Left hindlimb (tissue), 1 donor: ENCODE measurements around the gene RNF144A.
"Not testable (repeated sequence)": the region's sequence is repeated elsewhere in the genome, so short reads cannot be mapped to it uniquely, and the experiment has no call there.

Experiments used
- DNase-seq: peaks from one replicate; pipeline ENCODE4 v3.0.0-alpha.2; 2018

The RNF144A gene

DNA sequence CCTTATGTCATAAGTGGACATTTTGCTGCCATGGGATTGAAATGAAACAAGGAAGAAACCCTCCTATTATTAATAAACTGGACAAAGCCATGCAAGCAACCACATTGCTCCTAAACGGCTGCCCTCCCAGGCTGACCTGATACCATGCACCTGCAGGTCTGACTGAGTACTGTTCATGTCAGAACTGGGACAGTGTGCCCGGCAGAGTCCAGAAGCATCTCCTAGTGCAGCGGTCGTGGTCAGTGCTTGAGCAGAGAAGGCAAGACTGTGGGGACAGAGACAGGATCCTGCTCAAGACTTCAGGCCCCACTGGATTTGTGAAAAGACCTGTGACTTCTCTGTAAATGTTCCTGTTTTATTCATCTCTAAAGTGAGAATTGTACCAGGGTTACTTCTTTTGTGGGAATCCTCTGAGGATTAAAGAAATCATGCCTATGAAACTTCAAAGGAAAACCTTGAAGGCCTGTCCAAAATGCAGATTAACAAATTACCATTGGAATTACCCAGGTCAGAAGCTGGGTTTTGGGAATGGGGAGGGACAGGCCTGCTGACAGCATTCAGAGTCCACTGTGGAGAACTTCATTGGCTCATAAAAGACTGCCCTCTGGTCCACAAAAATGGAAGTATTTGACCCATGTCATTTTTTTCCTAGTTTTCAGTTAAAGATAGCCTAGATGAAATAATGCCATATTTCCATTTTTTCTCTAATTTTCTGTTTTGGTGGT is 13.9 kb downstream of the RNF144A start:
- DNase-seq: no peak

- DNase-seq: no peak
These were observed 14.5 kb downstream of the RNF144A start for GRCh38 chr2:6931753-6932152.

DNA sequence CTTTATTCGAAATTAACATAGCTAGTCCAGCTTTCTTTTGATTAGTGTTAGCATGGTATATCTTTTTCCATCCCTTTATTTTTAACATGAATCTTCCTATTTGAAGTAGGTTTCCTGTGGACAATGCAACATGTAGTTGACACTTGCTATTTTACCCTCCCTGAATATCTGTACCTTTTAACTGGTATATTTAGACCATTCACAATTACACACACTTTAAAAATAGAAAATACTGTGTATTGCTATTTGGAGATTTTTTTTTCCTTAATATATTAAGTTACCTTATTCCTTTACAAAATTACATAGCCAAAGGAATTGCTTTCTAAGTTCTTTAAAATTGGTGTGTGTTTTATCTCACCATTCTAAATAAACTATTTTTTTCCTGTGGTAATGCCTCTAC is 15.0 kb downstream of the RNF144A start:
- no peak for DNase-seq

GRCh38 chr2:6932828-6933227 is 15.6 kb downstream of the RNF144A start:
- no peak for DNase-seq

DNA sequence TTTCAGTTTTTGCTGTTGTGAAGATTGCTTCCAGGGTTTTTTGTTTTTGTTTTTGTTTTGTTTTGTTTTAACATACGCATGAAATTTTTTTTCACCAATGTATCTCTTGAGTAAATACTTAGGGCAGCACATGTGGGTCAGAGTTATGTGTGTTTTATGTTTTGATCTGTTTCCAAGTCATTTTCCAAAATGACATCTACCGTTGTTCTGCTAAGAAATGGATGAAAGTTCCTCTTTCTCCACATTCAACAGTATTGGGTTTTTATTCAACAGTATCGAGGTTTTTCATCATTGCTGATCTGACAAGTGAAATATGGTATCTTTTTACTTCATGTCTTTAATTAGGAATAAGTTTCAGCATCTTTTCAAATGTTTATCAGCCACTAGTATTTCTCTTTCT is 16.7 kb downstream of the RNF144A start:
- DNase-seq: no peak

- no peak for DNase-seq
These were observed 17.1 kb downstream of the RNF144A start for GRCh38 chr2:6934345-6934744.

DNA sequence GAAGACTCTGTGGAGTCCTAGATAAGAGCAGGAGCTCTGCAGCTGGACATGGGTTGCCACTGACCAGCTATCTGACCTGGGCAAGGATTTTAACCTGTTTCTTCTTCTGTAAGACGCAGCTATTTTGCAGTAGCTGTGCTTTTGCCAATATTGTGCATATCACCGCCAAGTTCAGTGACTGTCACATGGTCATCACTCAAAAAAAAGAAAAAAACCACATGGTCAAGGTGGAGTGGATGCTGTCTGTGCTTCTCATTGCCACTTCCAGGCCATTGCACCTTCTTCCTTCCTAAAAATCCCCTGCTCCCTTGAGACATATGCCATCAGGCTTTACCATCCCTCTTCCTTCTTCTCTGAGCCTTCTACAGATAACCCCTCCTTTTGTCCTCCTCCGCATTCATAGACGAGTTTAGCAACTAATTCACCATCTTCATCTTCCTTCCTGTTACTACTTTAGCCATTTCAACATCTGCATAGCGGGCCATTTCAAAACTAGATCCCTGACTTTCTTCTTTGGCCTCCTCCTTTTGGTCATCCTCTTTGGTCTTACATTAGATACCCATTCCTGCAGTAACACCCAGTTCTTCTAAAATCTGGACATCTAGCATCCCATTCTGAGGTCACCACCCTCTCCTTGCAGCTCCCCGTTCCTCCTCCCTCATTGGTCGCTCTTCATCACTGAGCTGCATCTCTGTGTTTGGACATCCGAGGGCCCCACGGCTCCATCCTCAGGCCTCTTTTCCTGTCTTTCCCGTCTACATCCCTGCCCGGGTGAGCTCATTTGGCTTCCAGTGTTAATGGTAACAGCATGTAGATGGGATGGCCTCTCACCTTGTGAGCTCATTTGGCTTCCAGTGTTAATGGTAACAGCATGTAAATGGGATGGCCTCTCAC is 17.8 kb downstream of the RNF144A start:
- DNase-seq: no peak

GRCh38 chr2:6935652-6936020 is 18.4 kb downstream of the RNF144A start:
- DNase-seq: not testable (repeated sequence)

DNA sequence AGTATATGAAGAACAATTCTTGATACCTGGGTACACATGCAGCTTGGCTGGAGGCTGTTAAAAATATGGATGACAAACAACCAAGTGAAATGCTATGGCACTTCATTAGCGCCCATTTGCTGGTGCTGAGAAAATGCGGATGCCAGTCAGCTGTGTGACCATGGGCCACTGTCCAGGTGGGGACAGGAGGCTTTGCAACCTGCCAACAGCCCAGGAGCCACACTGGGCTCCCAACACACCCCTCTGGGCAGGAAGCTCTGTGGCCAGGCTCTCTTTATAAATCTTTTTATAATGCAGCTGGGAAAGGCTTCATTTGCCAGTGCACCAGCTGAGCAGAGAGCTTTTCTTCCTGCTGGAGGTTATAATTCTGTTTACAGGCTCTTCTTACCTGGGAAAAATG is 19.9 kb downstream of the RNF144A start:
- DNase-seq: no peak

- no peak for DNase-seq
These were observed 20.4 kb downstream of the RNF144A start for GRCh38 chr2:6937582-6937981.

- DNase-seq: no peak
These were observed 21.9 kb downstream of the RNF144A start for GRCh38 chr2:6939071-6939470.

DNA sequence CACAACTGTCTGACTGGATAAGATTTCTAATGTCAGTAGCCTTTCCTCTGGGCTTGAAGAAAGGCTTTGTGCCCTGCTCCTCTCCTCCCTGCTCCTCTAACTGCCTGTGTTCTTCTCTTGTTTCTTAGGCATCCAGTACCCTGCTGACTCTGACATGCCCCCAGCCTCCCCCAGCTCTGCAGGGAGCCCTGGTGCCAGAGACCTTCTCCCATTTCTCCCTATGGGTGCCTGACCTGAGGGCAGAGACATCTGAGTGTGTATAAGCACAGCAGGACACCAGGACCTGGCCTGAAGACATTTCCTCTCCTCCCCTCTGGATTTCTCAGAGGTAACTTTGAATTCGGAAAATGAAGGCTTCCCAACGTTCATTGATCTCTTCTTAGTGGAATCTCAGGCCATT is 23.6 kb downstream of the RNF144A start:
- DNase-seq: no peak

DNA sequence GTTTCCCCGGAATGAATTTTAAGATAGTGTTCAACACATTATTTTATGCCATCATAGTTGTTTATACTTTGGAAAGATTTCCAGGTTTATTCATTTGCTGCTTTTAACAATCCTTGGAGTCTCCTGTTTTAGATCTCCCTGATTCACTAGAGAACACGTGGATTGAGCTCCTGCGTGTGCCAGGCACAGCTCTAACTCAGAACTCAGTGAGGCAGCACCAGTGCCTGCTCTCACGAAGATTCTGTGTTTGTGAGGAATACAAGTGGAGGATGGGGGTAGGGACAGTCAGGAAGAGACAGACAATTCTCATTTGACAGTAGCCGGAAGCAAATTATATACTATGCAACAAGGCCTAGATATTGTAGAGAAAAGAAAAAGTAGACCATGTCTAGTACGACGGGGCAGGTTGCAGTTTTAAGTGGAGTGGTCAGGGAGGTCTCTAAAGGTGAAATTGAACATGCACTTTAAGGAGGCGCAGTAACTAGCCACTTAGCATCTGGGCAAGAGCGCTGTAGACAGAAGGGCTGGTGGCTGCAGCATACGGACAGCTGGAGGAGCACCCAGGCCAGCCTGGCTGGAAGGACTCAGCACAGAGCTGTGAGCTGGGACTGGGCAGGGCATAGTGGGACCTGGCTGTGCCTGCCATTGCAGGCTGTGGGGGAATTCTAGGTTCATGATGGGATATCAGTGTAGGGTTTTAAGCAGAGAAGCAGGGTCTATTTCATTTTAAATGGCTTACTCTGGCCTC is 24.3 kb downstream of the RNF144A start:
- DNase-seq: no peak

DNA sequence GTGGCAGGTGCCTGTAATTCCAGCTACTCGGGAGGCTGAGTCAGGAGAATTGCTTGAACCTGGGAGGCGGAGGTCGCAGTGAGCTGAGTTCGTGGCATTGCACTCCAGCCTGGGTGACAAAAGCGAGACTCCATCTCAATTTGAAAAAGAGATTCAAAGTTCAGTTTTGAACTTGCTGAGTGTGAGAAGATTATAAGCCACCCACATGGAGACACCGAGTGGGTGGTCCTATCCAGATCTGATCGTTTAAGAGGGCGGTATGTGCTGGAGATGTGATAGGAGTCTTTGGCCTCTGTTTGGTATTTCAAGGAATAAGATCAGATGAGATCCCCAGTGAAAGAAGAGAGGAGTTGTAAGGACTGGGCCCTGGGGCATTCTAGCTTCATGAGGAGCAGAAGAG is 25.6 kb downstream of the RNF144A start:
- no peak for DNase-seq

- no peak for DNase-seq
These were observed 26.3 kb downstream of the RNF144A start for GRCh38 chr2:6943523-6943922.

DNA sequence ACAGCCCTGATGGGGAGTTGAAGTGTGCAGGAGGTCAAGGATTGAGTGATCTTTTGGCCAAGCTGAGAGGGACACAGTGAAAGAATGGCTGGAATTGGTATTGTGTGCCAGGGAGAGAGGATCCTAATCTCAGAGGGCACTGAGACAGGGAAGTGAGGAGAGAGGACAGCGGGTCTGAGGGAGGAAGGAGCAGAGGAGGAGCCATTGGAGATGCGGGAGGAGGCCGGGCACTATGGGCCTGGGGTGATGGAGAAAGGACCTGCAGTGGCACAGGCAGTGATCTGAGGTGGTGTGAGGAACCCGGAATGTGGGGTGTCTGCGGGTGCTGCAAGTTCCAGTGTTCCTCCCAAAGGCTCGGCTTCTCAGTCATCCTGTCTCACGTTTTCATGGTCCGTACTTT is 26.8 kb downstream of the RNF144A start:
- no peak for DNase-seq

- DNase-seq: no peak
These were observed 27.3 kb downstream of the RNF144A start for GRCh38 chr2:6944555-6944954.

DNA sequence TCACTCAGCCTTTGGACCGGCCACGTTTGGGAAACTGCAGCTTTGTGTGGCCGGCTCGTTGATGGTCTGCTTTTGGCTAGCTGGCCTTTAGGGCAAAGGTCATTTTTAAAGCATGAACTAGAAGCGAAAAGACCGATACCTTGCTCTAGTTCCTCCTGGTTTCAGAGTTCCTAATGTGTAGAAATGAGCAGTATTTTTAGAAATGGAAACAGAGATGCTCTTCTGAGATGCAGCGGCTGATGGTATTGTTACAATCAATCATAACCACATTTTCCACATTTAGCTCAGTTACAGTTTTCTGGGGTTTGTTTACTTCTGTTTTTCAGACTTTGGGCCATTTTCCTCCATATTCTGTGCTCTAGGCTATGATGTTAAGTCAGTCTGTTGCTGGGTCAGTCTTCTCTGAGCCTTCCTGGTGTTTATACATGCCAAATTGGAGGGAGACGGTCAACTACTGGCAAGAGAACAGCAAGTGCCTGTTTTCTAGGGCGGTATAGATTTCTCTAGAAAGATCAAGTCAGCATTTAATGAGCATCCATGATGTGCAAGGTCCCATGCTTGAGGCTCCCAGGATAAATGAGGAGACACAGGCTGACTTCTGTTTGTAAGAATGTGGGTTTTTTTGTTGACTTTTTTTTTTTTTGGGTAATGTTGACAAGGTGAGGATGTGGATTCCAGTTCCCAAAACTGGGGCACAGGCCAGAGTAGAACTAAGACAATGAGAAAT is 28.0 kb downstream of the RNF144A start:
- no peak for DNase-seq

DNA sequence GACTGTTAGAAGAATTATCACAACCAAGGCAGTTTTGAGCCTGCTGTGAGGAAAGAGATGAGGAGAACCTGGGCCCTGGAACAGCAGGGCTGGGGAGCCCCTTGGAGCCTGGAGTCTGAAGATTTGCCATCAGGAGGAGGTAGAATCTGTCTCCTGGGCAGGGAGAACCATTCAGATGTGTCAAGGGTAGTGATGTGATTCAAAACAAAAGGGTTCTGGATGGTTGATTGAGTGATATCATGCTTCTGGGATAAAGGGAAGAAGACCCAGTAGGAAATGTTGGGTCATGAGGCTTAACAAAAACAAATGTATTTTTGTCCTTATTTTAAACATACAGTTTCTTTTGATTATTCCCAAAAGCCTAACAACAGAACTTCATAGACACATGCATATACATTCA is 28.6 kb downstream of the RNF144A start:
- DNase-seq: no peak

DNA sequence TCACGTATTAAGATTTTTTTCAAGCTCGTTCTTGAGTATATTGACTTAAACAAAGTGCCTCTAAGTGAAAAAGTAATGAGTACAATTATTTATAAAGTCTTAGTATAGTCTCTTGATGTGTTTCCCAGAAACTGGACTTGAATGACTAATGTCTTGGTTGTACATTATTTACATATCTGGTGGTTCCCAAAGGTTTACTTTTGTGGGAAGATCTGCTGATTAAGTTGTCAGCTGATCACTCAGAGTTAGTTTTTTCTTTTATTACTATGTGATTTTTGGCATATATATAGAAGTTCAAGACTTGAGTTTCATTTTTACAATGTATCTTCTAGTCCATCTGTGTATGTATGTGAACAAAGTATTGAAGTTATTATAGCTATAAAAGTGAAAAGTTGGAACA is 29.5 kb downstream of the RNF144A start:
- no peak for DNase-seq

DNA sequence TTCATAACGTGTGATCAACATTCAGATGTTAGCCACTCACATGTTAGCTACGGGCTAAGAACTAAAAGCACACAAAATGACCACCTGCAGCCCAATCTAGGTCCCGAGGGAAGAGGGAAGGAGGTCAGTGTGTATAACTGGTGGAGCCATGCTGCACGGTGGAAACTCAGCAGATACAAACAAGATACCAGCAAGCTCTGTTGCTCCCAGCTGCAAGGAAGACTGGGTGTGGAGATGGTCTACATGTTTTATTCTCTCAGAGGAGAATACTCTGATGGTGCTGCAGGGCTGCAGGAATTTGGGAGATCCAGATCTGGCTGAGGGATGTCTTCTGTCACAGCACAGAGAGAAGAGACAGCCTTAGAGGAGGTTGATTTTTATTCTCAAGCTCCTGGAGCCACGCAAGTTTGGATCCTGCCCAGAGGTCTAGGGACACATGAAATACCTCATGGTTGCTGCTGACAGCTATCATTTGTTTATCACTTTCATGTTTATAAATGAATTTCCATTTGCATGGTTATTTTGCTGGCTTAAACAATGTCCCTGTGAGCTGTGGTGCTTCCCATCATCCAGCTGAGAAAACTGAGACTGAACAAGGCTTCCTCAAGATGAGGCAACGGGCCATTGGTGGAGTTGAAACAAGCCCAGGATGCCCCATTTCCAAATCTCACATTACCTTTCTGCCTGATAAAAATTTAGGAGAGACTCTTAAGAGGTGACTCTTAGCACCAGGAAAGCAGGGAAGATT is 30.9 kb downstream of the RNF144A start:
- no peak for DNase-seq

- no peak for DNase-seq
These were observed 31.6 kb downstream of the RNF144A start for GRCh38 chr2:6948677-6949351.
